ENCODE results near the gene STAU1. TPM values are rescaled to one million over a fixed set of nuclear protein-coding genes. Genes with fewer than 3 reads are reported as not detected.

STAU1 gene
- total RNA-seq, 1 donor from 2014 or later: 39.3 TPM

- no peaks in the 10 kb centered on the region for H3K4me1 Mint-ChIP-seq
- peaks cover 82% of the 10 kb centered on the region for H3K36me3 Mint-ChIP-seq (ENCODE audit: low read depth)
- CTCF ChIA-PET: no interaction called here
- ATAC-seq (ENCODE audit: low read depth): no peak
- no peak overlapping the region for H3K4me3 Mint-ChIP-seq
- H3K27me3 Mint-ChIP-seq: no peaks in the 10 kb centered on the region
- no peak for TF ChIP-seq CTCF (IDR thresholded peaks at IDR 0.05)
- no peak for DNase-seq
- H3K9me3 Mint-ChIP-seq: no peaks in the 10 kb centered on the region
- no peak overlapping the region for H3K27ac Mint-ChIP-seq
- intact Hi-C loops (cut with micrococcal nuclease): no loop called here
- POLR2A ChIA-PET: no interaction called here
Measured at GRCh38 chr20:49122920-49123319, 65.2 kb downstream of the STAU1 start.

- peaks cover 92% of the 10 kb centered on the region for H3K36me3 Mint-ChIP-seq (ENCODE audit: low read depth)
- ATAC-seq (ENCODE audit: low read depth): no peak
- no peak for TF ChIP-seq CTCF (IDR thresholded peaks at IDR 0.05)
- POLR2A ChIA-PET: interaction anchor here (0.5 kb wide), 1 partner anchor 117 kb away, joined by 4 read pairs; no protein-coding TSS in a partner anchor
- DNase-seq: no peak
- H3K4me3 Mint-ChIP-seq: no peak overlapping the region
- H3K27ac Mint-ChIP-seq: no peak overlapping the region
- no peaks in the 10 kb centered on the region for H3K4me1 Mint-ChIP-seq
- CTCF ChIA-PET: interaction anchor here (1.5 kb wide), 1 partner anchor 13 kb away, joined by 3 read pairs; no protein-coding TSS in a partner anchor
- intact Hi-C loops (cut with micrococcal nuclease): no loop called here
- H3K9me3 Mint-ChIP-seq: no peaks in the 10 kb centered on the region
- H3K27me3 Mint-ChIP-seq: no peaks in the 10 kb centered on the region
Measured at GRCh38 chr20:49119988-49120387, 68.1 kb downstream of the STAU1 start.

- Mint-ChIP-seq H3K4me3 (no peak overlapping the region), H3K27ac (no peak overlapping the region), H3K4me1 (no peaks in the 10 kb centered on the region), H3K9me3 (no peaks in the 10 kb centered on the region), H3K27me3 (no peaks in the 10 kb centered on the region), H3K36me3 (ENCODE audit: low read depth) (peaks cover 93% of the 10 kb centered on the region)
- no peak for ATAC-seq (ENCODE audit: low read depth)
- intact Hi-C loops (cut with micrococcal nuclease): no loop called here
- POLR2A ChIA-PET: interaction anchor here (0.7 kb wide), 1 partner anchor 19 kb away, joined by 3 read pairs; no protein-coding TSS in a partner anchor
- TF ChIP-seq CTCF (IDR thresholded peaks at IDR 0.05): no peak
- DNase-seq: no peak
- CTCF ChIA-PET: no interaction called here
Measured at GRCh38 chr20:49118307-49118706, 69.8 kb downstream of the STAU1 start.

- Mint-ChIP-seq H3K4me1 (no peaks in the 10 kb centered on the region), H3K4me3 (no peak overlapping the region), H3K27me3 (no peaks in the 10 kb centered on the region), H3K36me3 (ENCODE audit: low read depth) (peaks cover 85% of the 10 kb centered on the region), H3K9me3 (no peaks in the 10 kb centered on the region), H3K27ac (no peak overlapping the region)
- ChIA-PET POLR2A (no interaction called here), CTCF (no interaction called here)
- intact Hi-C loops (cut with micrococcal nuclease): no loop called here
- no peak for TF ChIP-seq CTCF (IDR thresholded peaks at IDR 0.05)
- no peak for ATAC-seq (ENCODE audit: low read depth)
- no peak for DNase-seq
Measured at GRCh38 chr20:49115564-49115963, 72.6 kb downstream of the STAU1 start.

- Mint-ChIP-seq H3K4me1 (no peaks in the 10 kb centered on the region), H3K27me3 (no peaks in the 10 kb centered on the region), H3K4me3 (no peak overlapping the region), H3K27ac (peak overlapping the region; percentile 33), H3K36me3 (ENCODE audit: low read depth) (peaks cover 66% of the 10 kb centered on the region), H3K9me3 (peaks cover 3% of the 10 kb centered on the region)
- no peak for TF ChIP-seq CTCF (IDR thresholded peaks at IDR 0.05)
- DNase-seq (no peak), ATAC-seq (ENCODE audit: low read depth) (no peak)
- ChIA-PET CTCF (no interaction called here), POLR2A (interaction anchor here (0.8 kb wide), 1 partner anchor 16 kb away, joined by 3 read pairs; no protein-coding TSS in a partner anchor)
- intact Hi-C loops (cut with micrococcal nuclease): no loop called here
Measured at GRCh38 chr20:49112596-49113274, 75.4 kb downstream of the STAU1 start.
